Mesenchymal stem cell (in vitro differentiated cells and primary cell): ENCODE measurements around the gene KITLG.

ENCODE experiments used
- DNase-seq: peaks from one replicate; pipeline ENCODE4 v3.0.0-alpha.2; 2013
- H2AFZ ChIP-seq: one replicate; pipeline ENCODE4 v1.6.1; 2013; ENCODE audit warnings: low read depth, mild to moderate bottlenecking, control low read depth, inconsistent platforms, low read length, moderate library complexity
- H2AK5ac ChIP-seq: 2 replicates; pipeline ENCODE4 v1.6.1; 2013; ENCODE audit warnings: low read length, moderate library complexity, mild to moderate bottlenecking, inconsistent platforms; ENCODE audit not compliant: severe bottlenecking
- H2BK120ac ChIP-seq: one replicate; pipeline ENCODE4 v1.6.1; 2013; ENCODE audit warnings: low read depth, mild to moderate bottlenecking, inconsistent platforms, low read length, moderate library complexity
- H2BK12ac ChIP-seq, 2 experiments: one replicate each; pipeline ENCODE4 v1.6.1; 2013; ENCODE audit warnings: inconsistent platforms in 2 of 2, low read length in 2 of 2, mild to moderate bottlenecking in 2 of 2, moderate library complexity in 2 of 2, control low read depth in 1 of 2
- H2BK15ac ChIP-seq: one replicate; pipeline ENCODE4 v1.6.1; 2013; ENCODE audit warnings: mild to moderate bottlenecking, low read depth, inconsistent platforms; ENCODE audit not compliant: poor library complexity, severe bottlenecking
- H2BK5ac ChIP-seq: 2 replicates; pipeline ENCODE4 v1.6.1; 2013; ENCODE audit warnings: low read depth, mild to moderate bottlenecking, low read length, control low read depth, inconsistent platforms; ENCODE audit not compliant: poor library complexity, severe bottlenecking
- H3K14ac ChIP-seq, 2 experiments: one replicate each; pipeline ENCODE4 v1.6.1; 2013; ENCODE audit warnings: inconsistent platforms in 2 of 2, low read length in 2 of 2, control low read depth in 1 of 2, mild to moderate bottlenecking in 1 of 2, moderate library complexity in 1 of 2
- H3K18ac ChIP-seq, 2 experiments: one replicate each; pipeline ENCODE4 v1.6.1; 2013; ENCODE audit warnings: inconsistent platforms in 2 of 2, low read length in 2 of 2, control low read depth in 1 of 2, low read depth in 1 of 2, mild to moderate bottlenecking in 1 of 2
- H3K23ac ChIP-seq, 2 experiments: one replicate each; pipeline ENCODE4 v1.6.1; 2013; ENCODE audit warnings: inconsistent platforms in 2 of 2, low read length in 2 of 2, mild to moderate bottlenecking in 2 of 2, moderate library complexity in 2 of 2, control low read depth in 1 of 2
- H3K27ac ChIP-seq: 2 replicates; pipeline ENCODE4 v1.5.1; 2013; ENCODE audit warnings: mild to moderate bottlenecking, moderate library complexity, low read length, control low read depth, inconsistent platforms; ENCODE audit not compliant: poor library complexity, severe bottlenecking
- H3K27me3 ChIP-seq, 2 experiments: 2 replicates each; pipeline versions ENCODE4 v1.6.1 to v1.7.0; 2013; ENCODE audit warnings: low read length in 2 of 2, mild to moderate bottlenecking in 2 of 2, moderate library complexity in 2 of 2, control low read depth in 1 of 2, inconsistent platforms in 1 of 2; ENCODE audit not compliant: control insufficient read depth in 1 of 2, insufficient read depth in 1 of 2
- H3K36me3 ChIP-seq, 2 experiments: 2 replicates each; pipeline versions ENCODE4 v1.6.1 to v1.7.0; 2013; ENCODE audit warnings: low read length in 2 of 2, control low read depth in 1 of 2, inconsistent platforms in 1 of 2, low read depth in 1 of 2, mild to moderate bottlenecking in 1 of 2; ENCODE audit not compliant: insufficient read depth in 2 of 2, control insufficient read depth in 1 of 2
- H3K4ac ChIP-seq, 2 experiments: one replicate each; pipeline ENCODE4 v1.6.1; 2013; ENCODE audit warnings: inconsistent platforms in 2 of 2, low read length in 2 of 2, mild to moderate bottlenecking in 2 of 2, moderate library complexity in 2 of 2, control low read depth in 1 of 2, low read depth in 1 of 2
- H3K4me1 ChIP-seq: 2 replicates; pipeline ENCODE4 v1.6.1; 2013; ENCODE audit warnings: low read depth, low read length, control low read depth; ENCODE audit not compliant: control insufficient read depth, insufficient read depth
- H3K4me2 ChIP-seq: 2 replicates; pipeline ENCODE4 v1.6.1; 2013; ENCODE audit warnings: low read length, mild to moderate bottlenecking, inconsistent platforms; ENCODE audit not compliant: poor library complexity, severe bottlenecking
- H3K4me3 ChIP-seq, 2 experiments: 2 replicates each; pipeline versions ENCODE4 v1.5.1 to v1.7.0; 2013; ENCODE audit warnings: low read length in 2 of 2, mild to moderate bottlenecking in 2 of 2, control low read depth in 1 of 2, low read depth in 1 of 2; ENCODE audit not compliant: insufficient read depth in 1 of 2
- H3K79me1 ChIP-seq: replicated peaks from 2 replicates; pipeline ENCODE4 v1.6.1; 2013; ENCODE audit warnings: mild to moderate bottlenecking, control low read depth, low read length, inconsistent platforms; ENCODE audit not compliant: poor library complexity, severe bottlenecking
- H3K9ac ChIP-seq: 2 replicates; pipeline ENCODE4 v1.7.0; 2013; ENCODE audit warnings: mild to moderate bottlenecking, low read length, moderate library complexity
- H3K9me3 ChIP-seq: 2 replicates; pipeline ENCODE4 v1.7.0; 2013; ENCODE audit warnings: mild to moderate bottlenecking, low read length; ENCODE audit not compliant: control insufficient read depth
- H4K8ac ChIP-seq: one replicate; pipeline ENCODE4 v1.6.1; 2013; ENCODE audit warnings: inconsistent platforms, mild to moderate bottlenecking, low read length, moderate library complexity
- H4K91ac ChIP-seq: one replicate; pipeline ENCODE4 v1.6.1; 2013; ENCODE audit warnings: mild to moderate bottlenecking, low read length, inconsistent platforms
- WGBS: methylation state at CpG from one replicate; pipeline ENCODE4 v1.1.7; 2013; ENCODE audit warnings: mixed read lengths; 5-methylcytosine and 5-hydroxymethylcytosine counted together

Gene KITLG

DNA sequence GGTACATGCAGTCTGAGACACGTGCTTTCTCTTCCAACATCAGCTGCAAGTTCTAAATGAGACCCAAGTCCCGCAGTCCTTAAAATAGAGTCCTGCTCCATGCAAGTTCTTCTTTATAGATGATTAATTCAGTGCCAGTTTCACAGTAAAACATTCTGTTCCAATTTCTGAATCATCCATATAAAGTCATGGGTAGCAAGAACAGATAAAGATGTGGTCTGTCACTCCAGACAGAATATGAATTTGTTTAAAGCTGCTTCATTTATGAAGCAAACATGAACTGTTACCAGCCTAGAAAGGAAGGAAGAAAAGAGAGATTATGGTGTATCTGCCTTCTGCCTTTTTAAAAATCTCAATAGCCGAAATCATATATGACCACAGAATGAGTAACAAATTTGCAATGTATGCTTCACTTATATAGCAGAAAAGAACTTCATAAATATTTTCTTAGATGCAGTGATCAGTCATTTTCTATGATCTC lies 83.3 kb downstream of the KITLG start:
- no peak overlapping the region for H3K27ac ChIP-seq
- no peak overlapping the region for H2AFZ ChIP-seq
- 100% methylated on average over 2 of the region's 3 CpGs for WGBS
- no peak for DNase-seq
- no peak overlapping the region for H3K4me3 ChIP-seq
- H2BK5ac ChIP-seq = no peak overlapping the region
- H3K14ac ChIP-seq = no peak overlapping the region
- H3K4me2 ChIP-seq = no peak overlapping the region
- no peak overlapping the region for H2BK120ac ChIP-seq
- H4K91ac ChIP-seq = no peak overlapping the region
- H3K23ac ChIP-seq = no peak overlapping the region
- H3K4me1 ChIP-seq = no peaks in the 10 kb centered on the region
- no peak overlapping the region for H3K9ac ChIP-seq
- no peak overlapping the region for H3K18ac ChIP-seq
- peaks cover 0 to 28% of the 10 kb centered on the region in 2 experiments for H3K36me3 ChIP-seq
- H2BK15ac ChIP-seq = no peak overlapping the region
- peaks cover 3% of the 10 kb centered on the region for H3K79me1 ChIP-seq
- no peaks in the 10 kb centered on the region for H3K9me3 ChIP-seq
- H3K27me3 ChIP-seq = no peaks in the 10 kb centered on the region
- H2BK12ac ChIP-seq = no peak overlapping the region
- H2AK5ac ChIP-seq = no peak overlapping the region
- no peak overlapping the region for H4K8ac ChIP-seq
- no peak overlapping the region for H3K4ac ChIP-seq

- no peak overlapping the region for H4K91ac ChIP-seq
- H4K8ac ChIP-seq = no peak overlapping the region
- H2BK15ac ChIP-seq = no peak overlapping the region
- no peak overlapping the region for H3K27ac ChIP-seq
- H3K18ac ChIP-seq = no peak overlapping the region
- H2AFZ ChIP-seq = no peak overlapping the region
- no peak overlapping the region for H2BK5ac ChIP-seq
- H3K36me3 ChIP-seq = peaks cover 0 to 30% of the 10 kb centered on the region in 2 experiments
- H3K4me3 ChIP-seq = no peak overlapping the region
- no peak for DNase-seq
- no peaks in the 10 kb centered on the region for H3K4me1 ChIP-seq
- H3K79me1 ChIP-seq = peaks cover 3% of the 10 kb centered on the region
- no peaks in the 10 kb centered on the region for H3K27me3 ChIP-seq
- 100% methylated on average over 3 of the region's 3 CpGs for WGBS
- H2BK120ac ChIP-seq = no peak overlapping the region
- H3K9me3 ChIP-seq = no peaks in the 10 kb centered on the region
- no peak overlapping the region for H2AK5ac ChIP-seq
- no peak overlapping the region for H3K9ac ChIP-seq
- no peak overlapping the region for H3K4me2 ChIP-seq
- no peak overlapping the region for H3K4ac ChIP-seq
- no peak overlapping the region for H3K23ac ChIP-seq
- no peak overlapping the region for H3K14ac ChIP-seq
- H2BK12ac ChIP-seq = no peak overlapping the region
Measured at GRCh38 chr12:88496429-88496828, 83.8 kb downstream of the KITLG start.

DNA sequence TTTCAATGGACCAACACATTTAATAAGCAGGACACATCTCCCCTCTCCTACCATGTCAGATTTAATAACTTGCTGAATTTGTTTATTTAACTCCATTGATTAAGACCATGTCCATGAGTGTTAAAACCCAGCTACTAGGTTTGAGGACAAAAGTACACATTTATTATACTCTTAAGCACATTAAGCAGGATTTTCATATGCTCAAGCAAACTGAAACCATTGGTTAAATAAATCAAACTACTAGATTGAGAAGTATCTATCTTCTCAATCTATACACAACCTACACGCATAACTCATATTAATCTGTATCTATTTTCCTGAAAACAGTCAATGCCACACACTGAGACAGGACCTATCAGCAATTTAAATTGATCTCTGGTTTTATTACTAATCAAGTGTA lies 85.2 kb downstream of the KITLG start:
- H4K91ac ChIP-seq = no peak overlapping the region
- H3K36me3 ChIP-seq = peaks cover 0 to 26% of the 10 kb centered on the region in 2 experiments
- no peak overlapping the region for H2AFZ ChIP-seq
- no peak overlapping the region for H2BK12ac ChIP-seq
- no peak overlapping the region for H3K27ac ChIP-seq
- H3K9ac ChIP-seq = no peak overlapping the region
- no peaks in the 10 kb centered on the region for H3K27me3 ChIP-seq
- H3K79me1 ChIP-seq = peaks cover 1% of the 10 kb centered on the region
- H3K23ac ChIP-seq = no peak overlapping the region
- no peak overlapping the region for H3K4me3 ChIP-seq
- no peak overlapping the region for H2BK5ac ChIP-seq
- H2BK15ac ChIP-seq = no peak overlapping the region
- WGBS = 100% methylated on average over 1 of the region's 1 CpG
- no peaks in the 10 kb centered on the region for H3K4me1 ChIP-seq
- no peak overlapping the region for H2BK120ac ChIP-seq
- H3K14ac ChIP-seq = no peak overlapping the region
- H3K4me2 ChIP-seq = no peak overlapping the region
- no peak overlapping the region for H3K4ac ChIP-seq
- no peak overlapping the region for H2AK5ac ChIP-seq
- no peaks in the 10 kb centered on the region for H3K9me3 ChIP-seq
- no peak overlapping the region for H4K8ac ChIP-seq
- no peak overlapping the region for H3K18ac ChIP-seq
- DNase-seq = no peak

DNA sequence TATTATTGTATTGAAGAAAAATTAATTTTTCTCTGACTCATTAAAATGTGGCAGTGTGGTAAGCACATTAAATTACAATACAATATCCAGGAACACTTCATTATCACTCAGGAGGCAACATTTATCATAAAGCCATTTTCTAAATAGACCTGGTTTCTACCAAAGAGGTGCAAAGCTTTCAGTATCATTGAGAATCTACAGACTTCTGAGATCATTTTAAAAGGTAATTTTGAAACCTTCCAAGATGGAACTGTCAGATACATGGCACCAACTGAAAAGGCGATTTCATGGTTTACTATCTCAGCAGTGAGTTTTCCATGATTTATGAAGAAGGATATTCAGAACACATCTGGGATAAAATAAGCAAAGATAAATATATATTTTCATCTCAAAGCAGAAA lies 85.8 kb downstream of the KITLG start:
- Histone ChIP-seq H4K91ac (no peak overlapping the region), H2BK5ac (no peak overlapping the region), H3K23ac (no peak overlapping the region), H3K4me1 (no peaks in the 10 kb centered on the region), H2BK120ac (no peak overlapping the region), H3K79me1 (peaks cover 1% of the 10 kb centered on the region), H3K14ac (no peak overlapping the region), H2AFZ (no peak overlapping the region), H2BK15ac (no peak overlapping the region), H2AK5ac (no peak overlapping the region), H3K4me2 (no peak overlapping the region), H4K8ac (no peak overlapping the region), H3K27me3 (no peaks in the 10 kb centered on the region), H2BK12ac (no peak overlapping the region), H3K18ac (no peak overlapping the region), H3K27ac (no peak overlapping the region), H3K9me3 (no peaks in the 10 kb centered on the region), H3K9ac (no peak overlapping the region), H3K36me3 (peaks cover 0 to 21% of the 10 kb centered on the region in 2 experiments), H3K4me3 (no peak overlapping the region), H3K4ac (no peak overlapping the region)
- DNase-seq = no peak
- WGBS = no CpG with 5 or more reads among the region's 1 CpG
